GM12874 (cell line): ENCODE results near the gene ZCCHC8.

Experiments used
- TF ChIP-seq, protein P1 (sequence below): IDR thresholded peaks from 2 replicates; pipeline ENCODE4 v1.5.1; 2011; ENCODE audit warnings: low read depth, mild to moderate bottlenecking, control low read depth, low read length, moderate library complexity; ENCODE audit not compliant: insufficient read depth

Gene ZCCHC8

DNA sequence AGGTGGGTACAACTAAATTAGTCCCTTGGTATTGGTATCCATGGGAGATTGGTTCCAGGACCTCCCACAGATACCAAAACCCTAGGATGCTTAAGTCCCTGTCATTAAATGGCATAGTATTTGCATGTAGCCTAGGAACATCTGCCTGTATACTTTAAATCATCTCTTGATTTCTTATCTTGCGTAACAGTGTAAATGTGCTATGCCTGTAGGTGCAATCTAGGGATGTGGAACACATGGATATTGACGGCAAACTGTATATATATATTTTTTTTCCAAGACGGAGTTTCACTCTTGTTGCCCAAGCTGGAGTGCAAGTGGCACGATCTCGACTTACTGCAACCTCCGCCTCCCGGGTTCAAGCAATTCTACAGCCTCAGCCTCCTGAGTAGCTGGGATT lies 27.9 kb upstream of the ZCCHC8 start:
- TF ChIP-seq, protein P1, sequence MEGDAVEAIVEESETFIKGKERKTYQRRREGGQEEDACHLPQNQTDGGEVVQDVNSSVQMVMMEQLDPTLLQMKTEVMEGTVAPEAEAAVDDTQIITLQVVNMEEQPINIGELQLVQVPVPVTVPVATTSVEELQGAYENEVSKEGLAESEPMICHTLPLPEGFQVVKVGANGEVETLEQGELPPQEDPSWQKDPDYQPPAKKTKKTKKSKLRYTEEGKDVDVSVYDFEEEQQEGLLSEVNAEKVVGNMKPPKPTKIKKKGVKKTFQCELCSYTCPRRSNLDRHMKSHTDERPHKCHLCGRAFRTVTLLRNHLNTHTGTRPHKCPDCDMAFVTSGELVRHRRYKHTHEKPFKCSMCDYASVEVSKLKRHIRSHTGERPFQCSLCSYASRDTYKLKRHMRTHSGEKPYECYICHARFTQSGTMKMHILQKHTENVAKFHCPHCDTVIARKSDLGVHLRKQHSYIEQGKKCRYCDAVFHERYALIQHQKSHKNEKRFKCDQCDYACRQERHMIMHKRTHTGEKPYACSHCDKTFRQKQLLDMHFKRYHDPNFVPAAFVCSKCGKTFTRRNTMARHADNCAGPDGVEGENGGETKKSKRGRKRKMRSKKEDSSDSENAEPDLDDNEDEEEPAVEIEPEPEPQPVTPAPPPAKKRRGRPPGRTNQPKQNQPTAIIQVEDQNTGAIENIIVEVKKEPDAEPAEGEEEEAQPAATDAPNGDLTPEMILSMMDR = no peak

DNA sequence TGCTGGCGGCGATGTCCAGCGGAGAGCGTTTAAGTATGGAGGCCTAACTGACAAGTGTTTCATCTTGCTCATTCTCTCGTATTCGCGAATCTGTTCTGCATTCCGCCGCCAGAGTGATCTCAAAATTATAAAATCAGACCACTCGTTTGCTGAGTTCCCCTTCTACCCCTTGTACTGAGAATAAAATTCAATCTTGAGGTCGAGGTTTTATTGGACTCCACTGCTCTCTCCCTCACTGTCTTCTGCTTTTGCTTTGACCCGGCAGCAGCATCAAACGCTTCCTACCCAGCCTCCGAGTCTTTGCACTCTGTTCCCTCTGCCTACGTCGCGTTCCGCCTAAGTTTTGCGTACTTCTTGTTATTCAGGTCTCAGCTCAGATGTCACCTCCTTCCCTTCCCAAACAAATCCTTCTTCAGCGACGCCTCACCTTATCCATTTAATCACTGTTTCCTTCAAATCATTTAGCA lies 26.8 kb upstream of the ZCCHC8 start:
- TF ChIP-seq, protein P1 = no peak

DNA sequence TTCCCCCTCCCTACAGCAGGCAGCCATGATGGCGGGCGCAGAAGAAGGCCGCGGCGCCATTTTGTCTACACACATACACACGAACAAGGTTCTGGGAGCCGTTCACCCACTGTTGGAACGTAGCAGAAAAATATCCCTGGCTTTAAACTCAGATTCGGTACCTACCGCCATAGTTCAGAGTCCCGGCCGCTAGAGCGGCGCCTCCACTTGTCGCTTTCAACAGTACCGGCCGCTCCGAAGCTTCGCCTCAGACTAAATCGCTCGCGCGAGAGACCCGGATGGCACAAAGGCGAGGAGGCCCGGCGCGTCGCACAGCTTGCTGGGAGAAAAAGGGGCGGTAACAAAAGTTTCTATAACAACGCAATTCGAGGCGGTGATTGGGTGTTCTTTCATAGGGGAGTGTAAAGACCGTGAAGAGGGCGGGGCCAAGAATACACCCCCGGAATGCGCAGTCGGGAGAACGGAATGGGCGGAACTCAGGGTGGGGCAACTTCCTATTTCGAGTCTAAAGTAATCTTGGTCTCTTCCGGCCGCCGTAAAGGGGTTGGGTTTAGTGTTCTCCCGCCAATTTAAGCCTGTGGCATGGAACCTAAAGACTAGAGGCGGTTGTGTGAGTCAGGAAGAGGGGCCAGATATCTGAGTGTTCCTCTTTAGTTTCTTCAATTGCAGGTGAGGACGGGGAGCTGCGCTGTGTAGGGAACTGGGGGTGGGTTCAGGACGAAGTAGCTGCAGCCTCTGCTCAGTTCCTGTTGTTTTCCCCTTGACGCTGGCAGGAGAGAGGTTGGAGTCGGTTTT lies 26.1 kb upstream of the ZCCHC8 start, which contains the start of the genes KNTC1 and RSRC2:
Gene KNTC1, plus strand, starts transcription at position 567 of the 795 bp plus-strand sequence. CDS start 2,815 bp downstream, outside the sequence.
Gene RSRC2, minus strand, starts transcription at position 254 of the 795 bp plus-strand sequence. Its CDS starts 83 bp downstream, at position 171.
- TF ChIP-seq, protein P1 = no peak

DNA sequence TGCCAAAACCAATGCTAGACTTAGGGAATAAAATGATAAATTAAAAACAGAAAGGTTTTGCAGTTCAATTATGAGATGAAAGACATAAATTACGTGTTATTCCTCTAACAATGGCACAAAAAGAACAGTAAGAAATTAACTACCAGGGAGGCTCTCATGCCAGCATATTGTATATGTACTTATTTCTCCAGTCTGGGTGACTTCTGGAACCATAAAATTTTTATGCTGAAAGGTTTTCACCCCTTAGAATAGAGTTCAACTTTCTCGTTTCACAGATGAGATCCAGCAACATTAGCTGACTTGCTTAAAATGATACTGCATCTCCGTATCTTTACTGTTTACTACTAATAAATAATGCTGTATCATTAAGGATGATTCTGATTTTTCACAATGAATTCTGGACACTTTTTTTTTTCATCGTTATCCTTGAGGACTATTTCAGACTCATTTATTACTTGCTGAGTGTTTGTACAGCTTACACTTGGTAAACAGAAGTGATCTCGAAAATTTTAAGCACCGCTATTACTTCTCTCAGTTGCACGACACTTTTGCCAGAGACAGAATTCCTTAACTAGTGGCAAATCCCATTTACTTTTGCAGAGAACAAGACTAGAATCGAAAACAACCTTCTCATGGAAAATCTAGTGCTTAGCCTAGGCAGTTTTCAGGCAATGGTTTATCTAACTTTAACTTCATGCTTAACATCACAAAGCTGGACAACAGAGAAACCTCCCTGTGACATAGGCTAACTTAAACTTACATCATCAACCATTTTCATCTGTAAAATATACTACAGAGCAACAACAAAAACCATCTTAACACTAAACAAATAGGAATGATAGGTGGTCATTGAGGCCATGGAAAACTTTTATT lies 23.4 kb upstream of the ZCCHC8 start:
- TF ChIP-seq, protein P1 = no peak

DNA sequence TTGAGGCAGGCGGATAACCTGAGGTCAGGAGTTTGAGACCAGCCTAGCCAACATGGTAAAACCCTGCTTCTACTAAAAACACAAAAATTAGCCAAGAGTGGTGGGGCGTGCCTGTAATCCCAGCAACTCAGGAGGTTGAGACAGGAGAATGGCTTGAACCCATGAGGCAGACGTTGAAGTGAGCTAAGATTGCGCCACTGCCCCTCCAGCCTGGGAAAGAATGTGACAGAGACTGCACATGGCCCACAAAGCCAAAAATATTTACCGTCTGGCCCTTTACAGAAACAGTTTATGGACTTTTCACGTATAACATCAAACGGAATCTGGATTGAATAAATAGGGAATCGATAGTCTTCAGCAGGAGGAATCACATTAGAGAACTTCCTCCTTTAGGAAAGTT lies 22.5 kb upstream of the ZCCHC8 start:
- TF ChIP-seq, protein P1 = no peak

DNA sequence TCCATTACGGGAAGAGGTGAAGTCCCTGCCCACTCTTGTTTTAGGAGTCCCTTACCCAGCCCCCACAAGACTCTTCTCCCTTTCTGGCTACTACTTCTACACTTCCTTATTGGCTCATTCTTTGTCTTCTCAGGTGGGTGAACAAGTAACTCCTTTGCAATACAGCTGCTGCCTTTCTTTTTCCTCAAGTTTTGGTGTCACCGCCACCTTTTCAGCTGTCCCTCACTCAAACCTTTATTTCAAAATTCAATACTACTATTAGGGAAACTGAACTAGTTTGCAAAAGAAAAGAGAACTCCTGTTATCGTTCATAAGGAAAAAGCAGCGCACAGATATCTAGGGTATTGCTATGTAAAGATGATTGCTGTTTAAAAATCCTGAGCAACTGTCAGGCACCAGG lies 19.9 kb upstream of the ZCCHC8 start:
- TF ChIP-seq, protein P1 = no peak

DNA sequence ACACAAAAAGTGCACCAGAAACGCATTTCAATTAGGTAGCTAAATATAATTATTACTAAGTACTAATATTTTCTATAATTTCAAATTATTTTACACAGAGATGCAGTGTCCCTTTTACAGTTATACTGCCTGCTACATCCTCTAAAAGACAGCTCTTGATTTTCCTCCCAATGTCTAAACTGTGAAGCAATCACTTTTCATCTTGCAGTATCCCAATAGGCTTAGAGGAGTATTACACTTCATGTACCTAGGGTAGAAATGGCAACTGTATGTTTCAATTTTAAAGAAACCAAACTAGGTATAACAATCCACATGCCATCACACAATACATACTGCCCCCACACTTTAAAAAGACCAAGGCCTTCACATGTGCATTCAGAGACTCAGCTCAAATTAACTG lies 18.7 kb upstream of the ZCCHC8 start:
- TF ChIP-seq, protein P1 = no peak
